ENCODE measurements around the gene PPM1H. TPM values are rescaled to one million over a fixed set of nuclear protein-coding genes. Genes with fewer than 3 reads are reported as not detected.
A peak's percentile ranks its signal among the peaks of the same experiment; 100 is the strongest.
"Not testable (repeated sequence)": the region's sequence is repeated elsewhere in the genome, so short reads cannot be mapped to it uniquely, and the experiment has no call there.

Gene PPM1H
- total RNA-seq, 1 donor from 2014 or later, result 8.3 TPM

DNA sequence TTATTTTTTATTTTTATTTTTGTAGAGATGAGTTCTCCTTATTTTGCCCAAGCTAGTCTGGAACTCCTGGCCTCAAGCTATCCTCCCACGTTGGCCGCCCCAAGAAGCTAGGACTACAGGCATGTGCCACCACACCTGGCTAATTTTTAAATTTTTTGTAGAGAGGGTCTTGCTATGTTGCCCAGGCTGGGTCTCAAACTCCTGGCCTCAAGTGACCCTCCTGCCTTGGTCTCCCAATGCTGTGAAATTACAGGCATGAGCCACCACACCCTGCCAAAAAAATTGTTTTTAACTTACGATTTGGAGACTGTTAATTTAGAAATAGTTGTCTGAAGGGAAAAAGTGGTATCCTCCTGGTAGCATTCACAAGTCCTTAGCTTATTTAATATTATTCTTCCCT, 120.7 kb downstream of the PPM1H start:
- no peak for DNase-seq (ENCODE audit: missing footprints)
- intact Hi-C loops (cut with DNase I), result loop anchor here (5.0 kb wide), 2 partner anchors 253 to 377 kb away; no protein-coding TSS in a partner anchor
- no peak for ATAC-seq

DNA sequence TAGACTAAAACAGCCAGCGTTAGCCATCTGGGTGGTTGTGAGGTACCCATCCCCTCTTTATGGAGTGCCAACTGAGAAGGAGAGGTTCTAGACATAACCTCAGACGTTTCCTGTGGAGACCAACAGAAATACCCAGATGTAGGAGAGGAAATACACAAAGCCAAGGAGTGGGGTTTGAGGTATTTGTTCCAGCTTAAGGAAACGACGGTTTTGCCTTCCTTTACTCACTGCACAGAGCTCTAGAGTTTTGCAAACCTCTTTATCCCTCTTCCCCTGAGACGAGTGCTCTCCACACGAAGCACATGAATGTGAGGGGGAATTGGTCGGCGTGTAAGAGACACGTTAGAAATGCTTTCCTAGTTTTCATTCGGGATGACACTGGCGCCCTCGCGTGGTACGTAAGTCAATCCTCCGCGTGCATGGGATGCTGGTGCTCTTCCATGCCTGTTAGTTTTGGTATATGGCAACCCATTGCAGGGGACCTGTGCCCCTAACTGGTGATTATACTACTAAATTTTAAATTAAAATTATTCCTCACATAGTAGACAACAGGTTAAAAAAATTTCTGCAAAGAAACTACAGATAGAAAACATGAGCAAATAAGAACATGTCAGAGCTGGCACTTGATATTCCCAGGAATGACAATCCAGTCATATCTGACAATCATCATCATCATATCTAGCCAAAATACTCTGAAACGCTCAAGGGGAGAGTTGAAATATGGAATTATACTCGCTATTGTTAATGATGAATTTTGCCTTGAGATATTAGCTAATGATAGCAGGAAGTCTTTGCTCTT, 121.7 kb downstream of the PPM1H start:
- peak; percentile 76 for ATAC-seq
- intact Hi-C loops (cut with DNase I), result loop anchor here (5.0 kb wide), 2 partner anchors 254 to 376 kb away; no protein-coding TSS in a partner anchor
- DNase-seq (ENCODE audit: missing footprints), result peak; percentile 84

DNA sequence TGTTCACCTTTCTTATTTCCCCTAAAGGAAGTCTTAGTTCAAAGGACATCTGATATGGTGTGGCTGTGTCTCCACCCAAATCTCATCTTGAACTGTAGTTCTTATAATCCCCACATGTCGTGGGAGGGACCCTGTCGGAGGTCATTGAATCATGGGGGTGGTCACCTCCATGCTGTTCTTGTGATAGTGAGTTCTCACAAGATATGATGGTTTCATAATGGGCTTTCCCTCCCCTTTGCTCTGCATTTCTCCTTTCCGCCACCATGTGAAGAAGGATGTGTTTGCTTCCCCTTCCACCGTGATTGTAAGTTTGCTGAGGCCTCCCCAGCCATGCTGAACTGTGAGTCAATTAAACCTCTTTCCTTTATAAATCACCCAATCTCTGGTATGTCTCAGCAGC, 123.5 kb downstream of the PPM1H start:
- DNase-seq (ENCODE audit: missing footprints); ATAC-seq: not testable (repeated sequence)
- intact Hi-C loops (cut with DNase I), result loop anchor here (5.0 kb wide), 2 partner anchors 256 to 374 kb away; no protein-coding TSS in a partner anchor

DNA sequence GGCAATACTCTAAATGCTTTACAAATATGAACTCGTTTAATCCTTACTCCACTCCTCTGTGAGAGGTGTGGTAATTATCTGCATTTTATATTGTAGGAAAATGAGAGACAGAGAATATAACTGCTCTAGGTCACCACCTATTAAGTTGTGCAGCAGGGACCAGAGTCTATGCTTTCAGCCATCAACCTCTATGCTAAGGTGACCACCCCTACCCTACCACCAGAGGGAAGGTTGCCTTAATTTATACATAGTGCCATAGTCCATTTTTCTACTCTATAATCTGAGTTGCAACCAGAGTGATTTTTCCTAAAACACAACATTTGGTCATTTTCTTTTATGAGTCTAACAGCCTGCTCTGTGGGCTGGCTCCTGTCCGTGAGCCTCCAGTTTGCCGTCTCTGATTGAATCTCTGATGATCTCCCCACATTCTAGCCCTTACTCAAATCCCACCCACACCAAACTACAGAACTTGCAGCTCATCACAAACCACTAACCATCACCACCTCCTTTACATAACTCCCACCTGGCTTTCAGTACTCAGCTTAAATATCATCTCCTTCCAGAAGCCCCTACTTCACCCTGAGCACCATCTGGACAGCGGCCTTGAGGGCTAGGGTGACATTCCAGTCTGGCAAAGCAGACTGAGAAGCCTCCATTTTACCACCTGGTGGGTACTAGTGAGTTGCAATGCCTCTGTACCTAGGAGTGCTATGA, 126.6 kb downstream of the PPM1H start:
- ATAC-seq (no peak), DNase-seq (ENCODE audit: missing footprints) (no peak)
- intact Hi-C loops (cut with DNase I), result no loop called here

DNA sequence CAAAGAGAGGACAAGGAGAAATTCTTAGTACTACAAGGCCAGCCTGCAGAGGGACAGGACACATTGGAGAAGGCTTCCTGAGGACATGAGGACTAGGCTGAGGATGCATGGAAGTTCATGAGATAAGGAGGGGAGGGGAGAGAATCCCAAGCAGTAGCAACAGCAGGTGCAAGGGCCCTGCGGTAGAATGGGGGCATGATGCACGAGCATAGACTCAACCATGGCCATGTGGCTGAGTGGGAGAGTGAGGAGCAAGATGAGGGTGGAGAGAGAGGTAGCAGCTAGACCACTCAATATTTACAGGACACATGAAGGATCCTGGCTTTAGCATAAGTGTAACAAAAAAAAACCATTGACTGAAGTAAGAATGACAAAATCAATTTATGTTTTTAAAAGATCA, 128.1 kb downstream of the PPM1H start:
- ATAC-seq (no peak), DNase-seq (ENCODE audit: missing footprints) (no peak)
- intact Hi-C loops (cut with DNase I), result no loop called here

DNA sequence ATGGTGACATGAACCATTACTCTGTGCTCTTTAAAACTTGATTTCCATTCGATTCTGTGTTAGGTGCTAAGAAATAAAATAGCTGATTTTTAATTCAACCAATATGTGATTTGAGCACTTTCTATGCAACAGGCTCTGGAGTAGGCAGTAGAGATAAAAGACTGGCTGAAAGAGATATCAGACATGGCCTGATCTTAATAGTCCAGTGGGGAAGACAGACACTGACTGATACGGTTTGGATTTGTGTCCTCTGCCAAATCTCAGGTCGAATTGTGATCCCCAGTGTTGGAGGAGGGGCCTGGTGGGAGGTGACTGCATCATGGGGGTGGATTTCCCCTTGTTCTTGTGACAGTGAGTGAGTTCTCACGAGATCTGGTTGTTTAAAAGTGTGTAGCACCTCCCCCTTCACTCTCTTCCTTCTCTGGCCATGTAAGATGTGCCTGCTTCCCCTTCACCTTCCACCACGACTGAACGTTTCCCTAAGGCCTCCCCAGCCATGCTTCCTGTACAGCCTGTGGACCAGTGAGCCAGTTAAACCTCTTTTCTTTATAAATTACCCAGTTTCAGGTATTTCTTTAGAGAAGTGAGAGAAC, 128.6 kb downstream of the PPM1H start:
- intact Hi-C loops (cut with DNase I), result no loop called here
- ATAC-seq, result no peak

DNA sequence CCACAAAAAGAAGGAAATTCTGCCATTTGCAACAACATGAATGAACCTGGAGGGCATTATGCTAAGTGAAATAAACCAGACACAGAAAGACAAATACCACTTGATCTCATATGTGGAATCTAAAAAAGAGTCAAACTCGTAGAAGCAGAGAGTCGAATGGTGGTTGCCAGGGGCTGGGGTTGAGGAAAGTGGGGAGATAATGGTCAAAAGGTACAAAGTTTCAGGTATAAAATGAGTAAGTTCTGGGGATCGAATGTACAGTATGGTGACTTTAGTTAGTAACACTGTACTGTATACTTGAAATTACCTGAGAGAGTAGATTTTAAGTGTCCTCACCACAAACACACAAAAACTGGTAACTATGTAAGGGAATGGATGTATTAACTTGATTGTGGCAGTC, 129.4 kb downstream of the PPM1H start:
- ATAC-seq (no peak), DNase-seq (ENCODE audit: missing footprints) (no peak)
- intact Hi-C loops (cut with DNase I), result no loop called here

More for the DNA sequence above, 128.6 kb downstream of the PPM1H start:
- no peak for DNase-seq (ENCODE audit: missing footprints)

DNA sequence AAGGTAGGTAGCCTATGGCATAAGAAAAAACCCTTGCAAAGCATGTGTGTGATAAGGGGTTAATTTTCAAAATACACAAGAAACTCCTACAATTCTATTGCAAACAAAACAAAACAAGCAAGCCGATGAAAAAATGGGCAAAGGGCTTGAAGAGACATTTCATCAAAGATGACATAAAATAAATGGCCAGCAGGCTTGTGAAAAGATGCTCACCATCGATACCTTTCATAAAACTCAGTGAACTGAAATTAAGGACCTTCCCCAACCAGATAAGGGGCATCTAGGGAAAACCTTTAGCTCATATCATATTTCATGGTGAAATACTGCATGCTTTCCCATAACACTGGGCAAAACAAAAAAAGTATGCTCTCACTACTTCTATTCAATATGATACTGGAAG, 131.2 kb downstream of the PPM1H start:
- DNase-seq (ENCODE audit: missing footprints) (no peak), ATAC-seq (no peak)
- intact Hi-C loops (cut with DNase I), result no loop called here

DNA sequence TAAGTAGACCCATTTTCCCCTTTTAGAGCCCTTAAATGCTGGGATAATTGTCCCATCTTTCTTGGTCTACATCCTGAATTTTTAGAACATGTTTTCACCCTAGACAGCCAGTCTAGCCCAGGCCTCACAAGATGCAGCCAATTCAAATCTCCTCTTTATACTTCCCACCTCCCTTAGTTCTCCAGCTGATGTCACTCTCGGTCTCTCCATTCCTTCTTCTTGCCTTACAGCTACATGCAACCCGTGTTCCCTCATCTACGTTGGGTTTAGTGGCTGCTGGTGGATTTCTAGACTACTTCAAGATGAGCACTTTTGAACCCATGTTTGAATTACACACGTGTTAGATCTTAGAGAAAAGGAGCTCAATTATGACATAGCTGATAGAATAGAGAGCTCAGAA, 132.0 kb downstream of the PPM1H start:
- DNase-seq (ENCODE audit: missing footprints), result no peak
- ATAC-seq, result no peak
- intact Hi-C loops (cut with DNase I), result no loop called here

DNA sequence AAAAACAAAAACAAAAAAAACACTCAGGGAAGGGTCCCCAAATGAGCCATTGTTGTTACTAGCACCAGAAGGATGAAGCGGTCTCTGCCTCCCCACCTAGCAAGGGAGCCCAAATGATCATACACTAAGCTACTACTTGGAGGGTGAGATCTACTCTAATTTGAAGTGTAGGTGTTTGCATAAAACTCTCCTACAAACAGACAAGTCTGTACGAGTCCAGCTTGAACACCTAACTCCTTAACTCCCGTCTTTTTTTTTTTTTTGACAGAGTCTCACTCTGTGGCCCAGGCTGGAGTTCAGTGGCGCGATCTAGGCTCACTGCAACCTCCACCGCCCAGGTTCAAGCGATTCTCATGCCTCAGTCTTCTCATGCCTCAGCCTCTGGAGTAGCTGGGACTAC, 132.6 kb downstream of the PPM1H start:
- intact Hi-C loops (cut with DNase I), result no loop called here
- ATAC-seq (no peak), DNase-seq (ENCODE audit: missing footprints) (no peak)

DNA sequence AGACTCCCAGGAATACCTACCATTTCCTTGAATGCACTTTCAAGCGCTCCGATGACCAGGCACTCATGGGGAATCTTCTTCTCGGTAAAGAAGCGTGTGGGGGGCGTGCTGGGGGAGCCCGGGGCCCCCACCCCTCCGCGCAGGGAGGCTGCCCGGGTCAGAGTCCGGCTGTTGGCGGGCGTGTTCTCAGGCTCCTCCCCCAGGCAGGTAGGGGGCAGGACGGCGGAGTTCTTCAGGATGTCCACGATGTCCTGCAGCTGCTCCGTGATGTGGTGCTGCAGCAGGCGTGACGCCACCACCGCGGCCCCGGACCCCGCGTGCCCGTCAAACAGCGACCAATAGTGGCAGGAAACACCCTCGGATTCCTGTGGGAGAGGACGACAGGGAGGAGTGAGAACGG, 133.2 kb downstream of the PPM1H start:
- DNase-seq (ENCODE audit: missing footprints) (no peak), ATAC-seq (no peak)
- intact Hi-C loops (cut with DNase I), result no loop called here

DNA sequence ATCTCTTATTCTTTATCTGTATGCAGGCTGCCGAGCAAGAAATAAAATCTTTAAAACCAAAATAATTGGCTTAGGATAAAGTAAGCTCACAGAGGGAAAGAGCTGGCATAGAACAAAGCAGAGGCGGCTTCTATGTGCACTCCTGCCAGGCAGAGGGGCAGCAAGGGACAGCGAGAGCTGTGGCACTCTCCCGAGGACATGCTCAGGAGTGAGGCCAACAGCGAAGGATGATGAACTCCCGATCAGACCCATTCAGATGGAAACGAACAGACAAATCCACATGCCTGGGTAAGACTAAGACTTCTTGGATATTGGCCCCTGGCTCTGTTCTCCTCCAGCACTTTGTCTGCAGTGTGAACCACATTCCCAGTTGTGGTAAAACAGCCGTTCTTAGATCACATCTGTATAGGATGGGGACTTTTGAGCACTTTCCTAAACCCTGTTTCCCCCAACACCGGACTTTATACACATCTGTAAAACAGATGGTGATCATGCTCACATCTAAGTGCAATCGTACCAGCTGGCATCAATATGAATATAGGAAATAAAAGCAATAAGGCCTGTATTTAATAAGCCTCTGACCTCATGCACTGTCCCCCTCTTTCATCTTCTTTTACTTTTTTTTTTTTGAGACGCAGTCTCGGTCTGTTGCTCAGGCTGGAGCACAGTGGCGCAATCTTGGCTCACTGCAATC, 134.1 kb downstream of the PPM1H start:
- DNase-seq (ENCODE audit: missing footprints) (no peak), ATAC-seq (no peak)
- intact Hi-C loops (cut with DNase I), result no loop called here

DNA sequence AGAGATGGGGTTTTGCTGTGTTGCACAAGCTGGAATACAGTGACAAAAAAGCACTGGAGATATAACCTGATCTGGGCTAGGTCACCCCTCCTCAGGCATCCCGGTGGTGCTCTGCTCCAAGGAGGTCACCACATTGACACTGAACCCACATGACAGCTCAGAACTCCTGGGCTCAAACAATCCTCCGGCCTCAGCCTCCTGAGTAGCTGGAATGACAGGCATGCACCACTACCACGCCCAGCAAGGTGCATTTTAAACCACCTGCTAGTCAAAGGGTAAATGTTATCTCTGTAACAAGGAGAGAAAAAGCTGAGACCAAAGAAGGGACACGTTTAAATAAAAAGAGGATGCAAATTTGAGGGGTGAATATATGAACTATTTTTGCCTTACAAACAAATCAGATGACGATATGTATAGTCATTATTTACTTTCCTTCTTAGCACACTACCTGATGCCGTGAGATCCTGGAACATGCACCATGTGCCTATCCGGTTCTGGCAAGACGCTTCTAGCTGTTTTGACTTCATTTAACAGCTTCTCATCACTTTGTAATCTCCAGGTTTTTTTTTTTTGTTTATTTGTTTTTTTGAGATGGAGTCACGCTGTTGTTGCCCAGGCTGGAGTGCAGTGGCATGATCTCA, 135.1 kb downstream of the PPM1H start:
- ATAC-seq, result no peak
- no peak for DNase-seq (ENCODE audit: missing footprints)
- intact Hi-C loops (cut with DNase I), result loop anchor here (5.0 kb wide), 1 partner anchor 363 kb away; no protein-coding TSS in a partner anchor

DNA sequence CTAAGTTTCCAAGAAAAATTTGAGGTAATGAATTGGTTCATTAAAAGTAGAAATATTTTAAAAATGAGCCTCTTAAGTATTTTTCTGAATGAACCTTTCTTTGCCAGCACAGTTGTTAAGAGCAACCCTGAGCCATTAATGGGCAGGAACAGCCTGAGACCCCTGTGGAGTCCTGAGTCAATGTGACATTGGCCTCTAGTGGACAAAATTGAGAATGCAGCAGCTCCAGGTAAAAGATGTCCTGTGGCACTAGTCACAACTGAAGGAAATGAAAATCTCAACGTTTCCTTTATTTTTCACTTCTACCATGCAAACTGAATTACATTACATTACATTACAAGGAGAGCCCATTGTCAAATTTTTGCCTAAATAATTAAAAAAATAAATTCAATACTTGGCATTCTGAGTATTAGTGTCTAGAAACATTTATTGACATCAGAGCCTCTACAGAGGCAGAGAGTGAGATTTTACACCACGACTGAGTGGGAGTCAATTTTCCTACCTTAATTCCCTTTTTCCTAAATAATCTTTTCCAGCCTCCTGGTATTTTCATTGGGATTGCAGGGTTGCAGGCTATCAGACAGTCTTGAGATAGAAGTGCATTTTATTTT, 135.7 kb downstream of the PPM1H start:
- no peak for DNase-seq (ENCODE audit: missing footprints)
- intact Hi-C loops (cut with DNase I), result loop anchor here (5.0 kb wide), 1 partner anchor 362 kb away; no protein-coding TSS in a partner anchor

DNA sequence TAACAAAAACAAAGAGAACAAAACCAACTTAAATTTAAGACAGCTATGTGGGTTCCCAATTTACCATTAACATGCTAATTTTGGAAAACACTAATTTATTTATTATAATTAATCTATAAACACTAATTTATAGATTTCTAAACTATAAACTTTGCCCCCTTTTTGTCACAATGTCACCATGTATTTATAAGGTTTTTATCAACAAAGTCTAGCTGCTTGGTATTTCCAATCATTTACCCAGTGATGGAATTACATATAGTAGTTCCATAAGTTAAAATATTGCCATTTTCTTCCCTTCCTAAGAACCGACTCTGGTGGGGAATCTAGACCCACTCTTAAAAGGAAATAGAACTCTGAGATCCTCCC, 140.7 kb downstream of the PPM1H start:
- intact Hi-C loops (cut with DNase I), result loop anchor here (1.0 to 5.0 kb wide), 3 partner anchors 92 to 213 kb away; no protein-coding TSS in a partner anchor
- no peak for ATAC-seq
- no peak for DNase-seq (ENCODE audit: missing footprints)

More for the DNA sequence above, 135.7 kb downstream of the PPM1H start:
- ATAC-seq, result peak; percentile 64

DNA sequence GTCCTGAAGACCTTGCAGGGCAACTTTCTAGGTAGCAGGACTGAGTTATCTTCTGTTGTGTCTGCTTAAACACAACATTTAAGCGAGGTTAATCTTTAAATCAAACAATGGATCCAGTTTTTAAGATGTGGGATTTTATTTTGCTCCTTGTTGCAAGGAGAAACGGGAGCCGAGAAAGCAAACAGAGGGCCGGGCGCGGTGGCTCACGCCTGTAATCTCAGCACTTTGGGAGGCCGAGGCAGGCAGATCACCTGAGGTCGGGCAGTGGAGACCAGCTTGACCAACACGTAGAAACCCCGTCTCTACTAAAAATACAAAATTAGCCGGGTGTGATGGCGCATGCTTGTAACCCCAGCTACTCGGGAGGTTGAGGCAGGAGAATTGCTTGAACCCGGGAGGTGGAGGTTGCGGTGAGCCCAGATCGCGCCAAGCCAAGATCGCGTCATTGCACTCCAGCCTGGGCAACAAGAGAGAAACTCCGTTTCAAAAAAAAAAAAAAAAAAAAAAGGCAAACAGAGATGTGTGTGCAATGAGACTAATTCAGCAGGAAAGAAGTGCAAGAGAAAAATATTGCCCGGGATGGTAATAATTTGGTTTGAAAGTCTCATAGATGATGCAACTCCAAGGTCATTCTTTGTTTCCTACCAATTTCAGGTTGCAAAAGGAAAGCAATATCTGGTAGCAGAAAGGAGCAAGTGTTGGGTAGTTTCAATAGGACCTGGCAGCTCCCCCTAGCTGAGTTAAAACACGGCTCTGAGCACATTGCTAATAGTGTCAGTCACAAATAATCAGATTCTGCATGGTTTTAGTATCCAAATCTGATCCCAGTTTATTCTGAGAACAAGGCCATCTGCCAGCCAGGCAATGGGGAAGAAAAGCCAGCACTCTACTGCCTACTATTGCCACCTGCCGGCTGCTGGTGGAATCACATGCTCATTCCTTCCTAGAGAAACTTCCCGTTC, 141.4 kb downstream of the PPM1H start:
- DNase-seq (ENCODE audit: missing footprints) (peak; percentile 93), ATAC-seq (peak; percentile 79)
- intact Hi-C loops (cut with DNase I), result loop anchor here (1.0 to 5.0 kb wide), 4 partner anchors 91 to 212 kb away; no protein-coding TSS in a partner anchor
